Naive thymus-derived CD4-positive, alpha-beta T cell (primary cell): Measurements from ENCODE around the gene ZMYM4. TPM values are rescaled to one million over a fixed set of nuclear protein-coding genes. Genes with fewer than 3 reads are reported as not detected.

Experiments used
- ATAC-seq: fragments of 150-1000 bp; cut with Tn5 transposase; 2 replicates; pipeline ENCODE4 v1.10.0; 2021; ENCODE audit warnings: mild to moderate bottlenecking, moderate library complexity
- CTCF ChIA-PET: fragments of 350-600 bp; sonication (Branson Sonifier 250); formaldehyde crosslinking; loops from one replicate; lab custom pipeline; 2021; ENCODE audit warnings: antibody characterized with exemption; lab: Charles Lee
- POLR2A ChIA-PET: fragments of 350-600 bp; sonication (Branson Sonifier 250); formaldehyde crosslinking; loops from one replicate; lab custom pipeline; 2021; ENCODE audit warnings: antibody characterized with exemption, inconsistent platforms; lab: Charles Lee
- DNase-seq, 9 donors: peaks; one replicate each; pipeline versions ENCODE4 v3.0.0 to v3.0.0-alpha.2; 2020 to 2022; ENCODE audit warnings: mixed read lengths in 1 of 9
- H3K27ac ChIP-seq: one replicate; pipeline ENCODE4 v1.7.0; 2013; ENCODE audit warnings: mild to moderate bottlenecking, low read depth, low read length, moderate library complexity
- H3K27me3 ChIP-seq, 2 donors: one replicate each; pipeline ENCODE4 v1.7.0; 2013; ENCODE audit warnings: low read length in 2 of 2, mild to moderate bottlenecking in 2 of 2, moderate library complexity in 2 of 2; ENCODE audit not compliant: control insufficient read depth in 2 of 2, insufficient read depth in 2 of 2
- H3K36me3 ChIP-seq, 3 experiments: 1 replicate in 2 of 3; 2 replicates in 1 of 3; pipeline ENCODE4 v1.7.0; 2013; ENCODE audit warnings: low read length in 3 of 3, mild to moderate bottlenecking in 3 of 3, moderate library complexity in 1 of 3; ENCODE audit not compliant: insufficient read depth in 3 of 3, control insufficient read depth in 2 of 3
- H3K4me1 ChIP-seq, 2 donors: one replicate each; pipeline ENCODE4 v1.7.0; 2013; ENCODE audit warnings: low read length in 2 of 2, mild to moderate bottlenecking in 2 of 2, moderate library complexity in 1 of 2; ENCODE audit not compliant: control insufficient read depth in 2 of 2, insufficient read depth in 2 of 2
- H3K4me3 ChIP-seq: 2 replicates; pipeline ENCODE4 v1.7.0; 2013; ENCODE audit warnings: mild to moderate bottlenecking, low read length
- H3K9me3 ChIP-seq, 3 experiments: 1 replicate in 2 of 3; 2 replicates in 1 of 3; pipeline ENCODE4 v1.7.0; 2013; ENCODE audit warnings: low read length in 3 of 3; ENCODE audit not compliant: control insufficient read depth in 2 of 3
- H3K27ac Mint-ChIP-seq, 9 donors: one replicate each; pipeline ENCODE4 v1.8.0; 2020 to 2022; ENCODE audit warnings: mixed read lengths in 9 of 9, mild to moderate bottlenecking in 8 of 9, moderate library complexity in 5 of 9, inconsistent platforms in 2 of 9
- H3K27me3 Mint-ChIP-seq, 5 donors: one replicate each; pipeline ENCODE4 v1.8.0; 2021 to 2022; ENCODE audit warnings: mixed read lengths in 5 of 5, mild to moderate bottlenecking in 1 of 5
- H3K36me3 Mint-ChIP-seq, 5 donors: one replicate each; pipeline ENCODE4 v1.8.0; 2020 to 2022; ENCODE audit warnings: mixed read lengths in 5 of 5, mild to moderate bottlenecking in 3 of 5, inconsistent platforms in 1 of 5
- H3K4me1 Mint-ChIP-seq, 7 donors: one replicate each; pipeline ENCODE4 v1.8.0; 2020 to 2022; ENCODE audit warnings: mixed read lengths in 7 of 7, mild to moderate bottlenecking in 3 of 7, inconsistent platforms in 1 of 7
- H3K4me3 Mint-ChIP-seq, 10 donors: one replicate each; pipeline ENCODE4 v1.8.0; 2020 to 2022; ENCODE audit warnings: mild to moderate bottlenecking in 10 of 10, mixed read lengths in 10 of 10, moderate library complexity in 6 of 10, inconsistent platforms in 2 of 10
- H3K9me3 Mint-ChIP-seq, 11 donors: one replicate each; pipeline ENCODE4 v1.8.0; 2020 to 2022; ENCODE audit warnings: mixed read lengths in 11 of 11, mild to moderate bottlenecking in 4 of 11, inconsistent platforms in 1 of 11, moderate library complexity in 1 of 11
- intact Hi-C, 2 donors: fragments of 100-400 bp; cut with micrococcal nuclease; formaldehyde crosslinking; loops; one replicate each; pipeline ENCODE4 v1.15.1; 2023
- polyA plus RNA-seq, 2 donors: library from polyadenylated mRNA; unstranded; fragments of 300-500 nt; fragmentation: Illumina TruSeq; gene quantifications; one replicate each; pipeline ENCODE4 v1.2.3, GENCODE V29; 2021
- total RNA-seq, 6 experiments: library from RNA in 5 of 6; stranded (reverse) in 5 of 6; gene quantifications; 1 replicate in 5 of 6; 2 replicates in 1 of 6; pipeline ENCODE4 v1.2.3 and lab custom pipeline; 2021 to 2026

The ZMYM4 gene
- total and polyA plus RNA-seq, 7 experiments from 2014 or later: 28.2 to 52.9 (median 40.3) TPM

GRCh38 chr1:35269989-35270289, 1.4 kb downstream of the ZMYM4 start:
- intact Hi-C loops: loop anchor here (2.0 to 5.0 kb wide), 3 partner anchors 17 to 238 kb away; partner anchors contain the start of genes ZMYM1 (in 1 of the 2) and ZMYM6 (in 1 of the 2)
- Histone ChIP-seq H3K36me3 (peaks cover 0 to 3% (median 0%) of the 10 kb centered on the region in 3 experiments), H3K4me3 (peak overlapping the region; percentile 58), H3K9me3 (no peaks in the 10 kb centered on the region), H3K27me3 (no peaks in the 10 kb centered on the region), H3K4me1 (peaks cover 6 to 20% of the 10 kb centered on the region in 2 donors), H3K27ac (peak overlapping the region; percentile 88)
- Mint-ChIP-seq H3K4me1 (peaks cover 22 to 54% (median 43%) of the 10 kb centered on the region in 7 donors), H3K36me3 (peaks cover 4 to 14% (median 9%) of the 10 kb centered on the region in 5 donors), H3K27ac (peak overlapping the region; percentile 19 to 93 (median 82)), H3K27me3 (peaks cover 0 to 2% (median 0%) of the 10 kb centered on the region in 5 donors), H3K9me3 (peaks cover 0 to 7% (median 0%) of the 10 kb centered on the region in 11 donors), H3K4me3 (peak overlapping the region; percentile 78 to 98 (median 90))
- ChIA-PET POLR2A (interaction anchor here (1.1 kb wide), 1 partner anchor 13 kb away, joined by 3 read pairs; no protein-coding TSS in a partner anchor), CTCF (no interaction called here)
- ATAC-seq (no peak), DNase-seq (no peak)

- H3K27me3 ChIP-seq: no peaks in the 10 kb centered on the region
- H3K27ac Mint-ChIP-seq: peak overlapping the region in 4 of 9 donors; percentile 17 to 67 (median 33)
- H3K27ac ChIP-seq: no peak overlapping the region
- H3K4me1 Mint-ChIP-seq: peaks cover 22 to 52% (median 44%) of the 10 kb centered on the region in 7 donors
- peaks cover 0 to 3% (median 0%) of the 10 kb centered on the region in 3 experiments for H3K36me3 ChIP-seq
- intact Hi-C loops: no loop called here
- H3K4me1 ChIP-seq: peaks cover 6 to 20% of the 10 kb centered on the region in 2 donors
- peak overlapping the region; percentile 26 to 93 (median 76) for H3K4me3 Mint-ChIP-seq
- peaks cover 4 to 14% (median 9%) of the 10 kb centered on the region in 5 donors for H3K36me3 Mint-ChIP-seq
- ATAC-seq: no peak
- H3K9me3 ChIP-seq: no peaks in the 10 kb centered on the region
- no peak for DNase-seq
- no peaks in the 10 kb centered on the region for H3K27me3 Mint-ChIP-seq
- no peak overlapping the region for H3K4me3 ChIP-seq
- peaks cover 0 to 7% (median 0%) of the 10 kb centered on the region in 11 donors for H3K9me3 Mint-ChIP-seq
- CTCF ChIA-PET: no interaction called here
- POLR2A ChIA-PET: interaction anchor here (0.6 to 0.7 kb wide), 2 partner anchors 93 to 660 kb away, joined by 3 read pairs; partner anchors contain the start of gene AGO3
These were observed 2.3 kb downstream of the ZMYM4 start for GRCh38 chr1:35270836-35271235.

DNA sequence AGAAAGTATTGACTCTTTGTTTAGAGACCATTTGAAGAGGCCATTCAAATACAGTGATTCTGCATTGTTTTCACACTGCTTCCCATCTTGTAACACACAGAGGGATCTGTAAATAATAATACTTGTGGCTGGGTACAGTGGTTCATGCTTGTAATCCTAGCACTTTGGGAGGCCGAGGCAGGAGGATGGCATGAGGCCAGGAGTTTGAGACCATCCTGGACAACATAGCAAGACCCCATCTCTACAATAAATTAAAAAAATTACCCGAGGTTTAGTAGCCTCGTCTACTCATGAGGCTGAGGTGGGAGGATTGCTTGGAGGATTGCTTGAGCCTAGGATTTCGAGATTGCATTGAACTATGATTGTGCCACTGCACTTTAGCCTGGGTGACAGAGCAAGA, 5.7 kb downstream of the ZMYM4 start:
- H3K27me3 Mint-ChIP-seq: no peaks in the 10 kb centered on the region
- POLR2A ChIA-PET: no interaction called here

GRCh38 chr1:35278886-35279554, 10.5 kb downstream of the ZMYM4 start:
- peaks cover 5 to 41% (median 28%) of the 10 kb centered on the region in 7 donors for H3K4me1 Mint-ChIP-seq
- DNase-seq (no peak), ATAC-seq (no peak)
- no peaks in the 10 kb centered on the region for H3K27me3 Mint-ChIP-seq
- H3K27me3 ChIP-seq: no peaks in the 10 kb centered on the region
- H3K4me3 ChIP-seq: no peak overlapping the region
- peaks cover 0 to 9% (median 0%) of the 10 kb centered on the region in 3 experiments for H3K9me3 ChIP-seq
- no peak overlapping the region for H3K27ac ChIP-seq
- ChIA-PET CTCF (no interaction called here), POLR2A (interaction anchor here (2.3 kb wide), 1 partner anchor 11 kb away, joined by 5 read pairs; the partner anchor contains the start of gene ZMYM4)
- peaks cover 5 to 41% (median 31%) of the 10 kb centered on the region in 5 donors for H3K36me3 Mint-ChIP-seq
- H3K9me3 Mint-ChIP-seq: peaks cover 0 to 31% (median 9%) of the 10 kb centered on the region in 11 donors
- H3K4me3 Mint-ChIP-seq: no peak overlapping the region
- peak overlapping the region in 1 of 9 donors; percentile 61 for H3K27ac Mint-ChIP-seq
- peaks cover 0 to 9% (median 0%) of the 10 kb centered on the region in 3 experiments for H3K36me3 ChIP-seq
- H3K4me1 ChIP-seq: no peaks in the 10 kb centered on the region
- intact Hi-C loops: no loop called here

More for the DNA sequence above, 5.7 kb downstream of the ZMYM4 start:
- ATAC-seq: no peak
- peaks cover 6 to 13% of the 10 kb centered on the region in 2 donors for H3K4me1 ChIP-seq
- CTCF ChIA-PET: no interaction called here
- Mint-ChIP-seq H3K4me1 (peaks cover 22 to 60% (median 42%) of the 10 kb centered on the region in 7 donors), H3K36me3 (peaks cover 0 to 23% (median 16%) of the 10 kb centered on the region in 5 donors), H3K4me3 (no peak overlapping the region), H3K27ac (no peak overlapping the region), H3K9me3 (peaks cover 0 to 5% (median 0%) of the 10 kb centered on the region in 11 donors)
- H3K27ac ChIP-seq: no peak overlapping the region
- H3K36me3 ChIP-seq: peaks cover 0 to 8% (median 0%) of the 10 kb centered on the region in 3 experiments
- intact Hi-C loops: no loop called here
- no peaks in the 10 kb centered on the region for H3K9me3 ChIP-seq
- no peak for DNase-seq
- no peaks in the 10 kb centered on the region for H3K27me3 ChIP-seq
- no peak overlapping the region for H3K4me3 ChIP-seq

- no peaks in the 10 kb centered on the region for H3K27me3 ChIP-seq
- no peak overlapping the region for H3K4me3 Mint-ChIP-seq
- H3K4me1 Mint-ChIP-seq: peaks cover 5 to 45% (median 29%) of the 10 kb centered on the region in 7 donors
- no peaks in the 10 kb centered on the region for H3K27me3 Mint-ChIP-seq
- DNase-seq (no peak), ATAC-seq (no peak)
- ChIA-PET CTCF (no interaction called here), POLR2A (interaction anchor here (2.3 kb wide), 1 partner anchor 11 kb away, joined by 5 read pairs; the partner anchor contains the start of gene ZMYM4)
- peaks cover 0 to 9% (median 0%) of the 10 kb centered on the region in 3 experiments for H3K9me3 ChIP-seq
- H3K27ac Mint-ChIP-seq: peak overlapping the region in 4 of 9 donors; percentile 20 to 61 (median 38)
- H3K4me1 ChIP-seq: no peaks in the 10 kb centered on the region
- H3K4me3 ChIP-seq: no peak overlapping the region
- H3K27ac ChIP-seq: no peak overlapping the region
- peaks cover 5 to 43% (median 34%) of the 10 kb centered on the region in 5 donors for H3K36me3 Mint-ChIP-seq
- peaks cover 0 to 34% (median 9%) of the 10 kb centered on the region in 11 donors for H3K9me3 Mint-ChIP-seq
- intact Hi-C loops: no loop called here
- peaks cover 0 to 9% (median 0%) of the 10 kb centered on the region in 3 experiments for H3K36me3 ChIP-seq
These were observed 11.0 kb downstream of the ZMYM4 start for GRCh38 chr1:35279555-35279904.

GRCh38 chr1:35280006-35280405, 11.5 kb downstream of the ZMYM4 start:
- no peaks in the 10 kb centered on the region for H3K27me3 Mint-ChIP-seq
- DNase-seq: no peak

More at GRCh38 chr1:35280006-35280405, 11.5 kb downstream of the ZMYM4 start:
- POLR2A ChIA-PET: interaction anchor here (2.3 kb wide), 1 partner anchor 12 kb away, joined by 5 read pairs; the partner anchor contains the start of gene ZMYM4
- peaks cover 5 to 48% (median 37%) of the 10 kb centered on the region in 5 donors for H3K36me3 Mint-ChIP-seq
- peaks cover 6 to 48% (median 31%) of the 10 kb centered on the region in 7 donors for H3K4me1 Mint-ChIP-seq
- peaks cover 0 to 9% (median 0%) of the 10 kb centered on the region in 3 experiments for H3K9me3 ChIP-seq
- peak overlapping the region in 4 of 9 donors; percentile 20 to 61 (median 38) for H3K27ac Mint-ChIP-seq
- H3K9me3 Mint-ChIP-seq: peaks cover 0 to 39% (median 9%) of the 10 kb centered on the region in 11 donors
- intact Hi-C loops: no loop called here
- H3K4me3 ChIP-seq: no peak overlapping the region
- no peaks in the 10 kb centered on the region for H3K4me1 ChIP-seq
- no peak overlapping the region for H3K4me3 Mint-ChIP-seq
- ATAC-seq: no peak
- no peaks in the 10 kb centered on the region for H3K27me3 ChIP-seq
- CTCF ChIA-PET: no interaction called here
- peaks cover 0 to 9% (median 0%) of the 10 kb centered on the region in 3 experiments for H3K36me3 ChIP-seq
- no peak overlapping the region for H3K27ac ChIP-seq
